Activated T-cell treated with anti-CD3 and anti-CD28 coated beads for 48 hours (primary cell): ENCODE measurements around the gene C16orf89.
A peak's percentile ranks its signal among the peaks of the same experiment; 100 is the strongest.
"Not testable (repeated sequence)": the region's sequence is repeated elsewhere in the genome, so short reads cannot be mapped to it uniquely, and the experiment has no call there.

Experiments used
- DNase-seq: peaks from one replicate; pipeline ENCODE4 v3.0.0-alpha.2; 2020; ENCODE audit warnings: low read depth

Gene C16orf89, protein sequence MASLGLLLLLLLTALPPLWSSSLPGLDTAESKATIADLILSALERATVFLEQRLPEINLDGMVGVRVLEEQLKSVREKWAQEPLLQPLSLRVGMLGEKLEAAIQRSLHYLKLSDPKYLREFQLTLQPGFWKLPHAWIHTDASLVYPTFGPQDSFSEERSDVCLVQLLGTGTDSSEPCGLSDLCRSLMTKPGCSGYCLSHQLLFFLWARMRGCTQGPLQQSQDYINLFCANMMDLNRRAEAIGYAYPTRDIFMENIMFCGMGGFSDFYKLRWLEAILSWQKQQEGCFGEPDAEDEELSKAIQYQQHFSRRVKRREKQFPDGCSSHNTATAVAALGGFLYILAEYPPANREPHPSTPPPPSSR

DNA sequence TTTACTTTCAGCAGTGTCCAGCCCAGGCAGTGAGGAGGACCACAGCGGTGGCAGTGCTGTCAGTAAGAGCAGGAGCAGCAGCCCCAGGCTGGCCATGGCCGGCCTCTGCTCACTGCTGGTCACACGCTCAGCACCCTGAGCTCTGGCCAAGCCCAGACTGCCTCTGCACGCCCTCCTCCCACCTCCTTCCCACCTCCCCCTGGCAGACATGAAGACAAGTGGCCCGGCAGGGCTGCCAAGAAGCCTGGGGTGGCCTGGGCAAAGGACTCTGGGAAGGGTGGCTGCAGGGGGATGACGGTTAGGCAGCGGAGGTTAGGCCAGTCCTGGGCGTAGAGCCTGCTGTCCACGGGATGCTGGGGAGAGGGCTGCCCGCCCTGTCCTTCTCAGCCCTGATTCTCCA lies at the start of gene C16orf89:
TSS of gene C16orf89 (minus strand) at position 144 of the 400 bp plus-strand sequence. CDS start at position 96, 48 bp downstream.
- no peak for DNase-seq

DNA sequence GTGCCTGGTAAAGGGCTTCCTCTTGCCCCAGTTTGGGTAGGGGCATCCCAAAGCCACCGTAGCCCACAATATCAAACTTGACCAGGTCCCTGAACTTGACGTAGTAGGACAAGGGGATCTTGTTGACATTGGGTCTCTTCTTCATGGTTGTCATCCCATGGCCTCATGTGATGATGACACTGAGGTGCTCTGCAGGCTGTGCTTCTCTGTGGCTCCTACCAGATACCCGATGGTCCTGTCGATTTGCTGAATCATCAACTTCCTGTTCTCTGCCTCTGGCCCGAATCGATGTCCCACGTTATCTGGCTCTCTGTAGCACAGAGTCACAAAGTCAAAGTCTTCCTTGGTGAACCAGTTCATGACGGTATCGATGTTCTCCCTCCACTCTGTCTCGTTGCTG lies 45.2 kb upstream of the C16orf89 start:
- DNase-seq: not testable (repeated sequence)

DNA sequence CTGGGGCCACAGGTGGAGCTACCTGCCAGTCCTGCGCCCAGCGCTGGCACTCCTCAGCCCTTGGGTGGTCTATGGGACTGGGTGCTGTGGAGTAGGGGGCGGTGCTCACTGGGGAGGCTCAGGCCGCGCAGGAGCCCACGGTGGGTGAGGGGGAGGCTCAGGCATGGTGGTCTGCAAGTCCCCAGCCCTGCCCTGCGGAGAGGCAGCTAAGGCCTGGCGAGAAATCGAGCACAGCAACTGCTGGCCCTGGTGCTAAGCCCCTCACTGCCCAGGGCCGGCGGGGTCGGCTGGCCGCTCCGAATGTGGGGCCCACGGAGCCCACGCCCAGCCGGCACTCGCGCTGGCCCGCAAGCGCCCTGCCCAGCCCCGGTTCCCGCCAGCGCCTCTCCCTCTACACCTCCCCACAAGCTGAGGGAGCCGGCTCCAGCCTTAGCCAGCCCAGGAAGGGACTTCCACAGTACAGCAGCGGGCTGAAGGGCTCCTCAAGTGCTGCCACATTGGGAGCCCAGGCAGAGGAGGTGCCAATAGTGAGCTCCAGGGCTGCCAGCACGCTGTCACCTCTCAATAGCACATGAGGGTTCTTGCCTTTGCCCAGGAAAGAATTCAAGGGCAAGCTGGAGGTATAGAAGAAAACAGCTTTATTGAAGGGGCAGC lies 42.9 kb upstream of the C16orf89 start:
- no peak for DNase-seq

DNA sequence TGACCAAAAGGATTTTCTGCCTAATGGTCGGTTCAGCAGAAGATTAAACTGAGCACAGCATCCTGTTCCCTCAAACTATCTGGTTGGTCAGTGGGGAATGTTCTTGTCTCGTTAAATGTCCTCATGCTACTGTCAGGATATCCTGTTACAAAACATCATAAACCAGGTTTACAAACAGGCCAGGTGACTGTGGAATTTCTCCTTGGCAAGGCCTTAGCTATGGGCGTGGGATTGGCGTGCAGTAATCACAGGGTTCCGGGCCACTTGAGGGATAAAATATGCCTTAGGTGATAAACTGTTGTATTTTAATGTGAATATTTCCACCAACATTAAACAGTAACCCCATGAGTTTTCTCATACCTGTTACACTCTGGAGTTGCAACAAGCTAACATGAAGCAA lies 39.3 kb upstream of the C16orf89 start:
- DNase-seq: not testable (repeated sequence)

DNA sequence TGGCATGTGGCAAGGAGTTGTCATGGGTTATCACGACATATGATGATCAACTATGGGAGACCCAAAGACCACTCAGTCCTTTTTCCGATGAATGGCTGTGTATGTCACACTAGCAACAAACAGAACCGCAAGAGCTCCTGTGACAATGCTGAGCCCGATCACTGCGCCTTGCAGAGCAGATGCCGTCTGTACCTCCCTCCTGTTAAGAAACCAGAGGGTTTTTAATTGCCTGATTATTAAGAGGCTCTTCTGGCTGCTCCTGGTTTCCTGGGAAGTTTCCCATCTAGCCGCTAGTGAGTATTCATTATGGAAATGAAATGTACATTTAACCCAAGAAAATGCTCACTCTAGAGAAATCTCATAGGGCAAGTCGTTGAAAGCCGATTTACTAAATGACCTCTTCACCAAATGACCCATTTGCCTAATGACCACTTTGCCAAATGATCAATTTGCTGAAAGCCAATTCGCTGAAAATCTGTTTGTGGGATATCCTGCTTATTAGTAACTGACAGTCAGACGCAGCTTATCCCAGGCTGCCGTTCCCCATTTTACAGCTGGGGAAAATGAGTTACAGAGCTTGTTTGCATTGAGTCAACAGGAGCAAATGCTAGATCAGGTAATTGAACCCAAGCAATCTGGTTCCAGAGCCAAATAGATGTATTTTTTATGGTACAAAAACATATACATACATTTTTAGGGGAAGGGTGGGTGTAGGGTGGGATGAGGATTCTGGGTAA lies 37.7 kb upstream of the C16orf89 start:
- not testable (repeated sequence) for DNase-seq

DNA sequence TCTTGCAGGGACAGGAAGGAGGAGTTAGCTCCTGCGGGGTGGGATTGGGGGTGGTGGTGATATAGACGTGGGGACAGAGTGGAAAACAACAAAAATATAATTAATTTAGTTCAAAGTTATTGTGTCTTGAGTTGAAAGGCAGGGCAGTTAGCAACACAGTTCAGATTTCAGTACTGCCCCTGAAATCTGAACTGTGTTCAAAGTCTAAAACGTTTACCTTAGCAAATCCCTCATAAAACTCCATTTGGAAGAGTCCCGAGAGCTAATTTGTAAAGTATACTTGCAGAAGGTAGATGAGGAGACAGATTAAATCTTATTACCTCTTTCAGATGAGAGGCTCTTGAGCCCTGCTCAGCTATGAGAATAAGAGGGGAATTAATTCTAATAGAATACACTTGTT lies 33.4 kb upstream of the C16orf89 start:
- not testable (repeated sequence) for DNase-seq

DNA sequence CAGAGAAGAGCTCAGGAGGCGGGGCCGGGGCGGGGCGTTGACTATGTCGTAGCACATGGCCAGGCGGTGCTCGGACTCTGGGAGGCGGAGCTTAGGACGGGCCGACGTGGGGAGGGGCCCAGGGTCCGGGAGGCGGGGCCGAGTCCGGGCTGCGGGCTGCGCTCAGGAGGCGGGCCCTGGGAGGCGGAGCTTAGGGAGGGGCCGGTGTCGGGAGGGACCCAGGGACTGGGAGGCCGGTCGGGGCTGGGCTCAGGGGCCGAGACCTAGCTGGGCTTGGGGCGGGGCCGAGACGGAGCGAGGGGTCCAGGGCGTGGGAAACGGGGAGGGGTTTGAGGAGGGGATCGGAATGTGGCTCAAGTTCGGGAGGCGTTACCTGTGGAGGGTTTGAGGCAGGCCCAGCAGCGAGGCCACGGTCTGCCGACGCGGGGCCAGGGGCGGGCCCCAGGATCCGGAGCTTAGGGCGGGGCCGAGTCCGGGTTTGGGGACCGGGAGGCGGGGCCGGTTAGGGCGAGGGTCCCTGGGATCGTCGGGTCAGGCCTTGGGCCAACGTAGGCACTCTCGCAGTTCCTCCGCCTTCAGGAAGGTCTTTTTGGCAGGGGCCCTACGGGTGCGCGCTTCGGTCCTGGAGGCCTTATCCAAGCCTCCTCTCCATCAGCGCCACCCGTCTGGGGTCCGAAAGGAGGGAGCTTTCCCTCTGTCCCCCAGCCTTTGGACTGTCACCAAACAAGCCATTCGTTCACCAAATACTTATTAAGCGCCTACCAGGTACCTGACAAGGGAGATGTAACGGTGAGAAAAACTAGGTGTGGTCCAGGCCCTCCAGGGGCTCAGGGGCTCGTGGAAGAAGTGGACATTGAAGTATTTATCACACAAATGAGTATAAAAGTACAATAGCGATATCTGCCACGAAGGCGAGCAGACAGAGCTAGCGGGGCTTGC lies 32.7 kb upstream of the C16orf89 start:
- peak; percentile 70 for DNase-seq

DNA sequence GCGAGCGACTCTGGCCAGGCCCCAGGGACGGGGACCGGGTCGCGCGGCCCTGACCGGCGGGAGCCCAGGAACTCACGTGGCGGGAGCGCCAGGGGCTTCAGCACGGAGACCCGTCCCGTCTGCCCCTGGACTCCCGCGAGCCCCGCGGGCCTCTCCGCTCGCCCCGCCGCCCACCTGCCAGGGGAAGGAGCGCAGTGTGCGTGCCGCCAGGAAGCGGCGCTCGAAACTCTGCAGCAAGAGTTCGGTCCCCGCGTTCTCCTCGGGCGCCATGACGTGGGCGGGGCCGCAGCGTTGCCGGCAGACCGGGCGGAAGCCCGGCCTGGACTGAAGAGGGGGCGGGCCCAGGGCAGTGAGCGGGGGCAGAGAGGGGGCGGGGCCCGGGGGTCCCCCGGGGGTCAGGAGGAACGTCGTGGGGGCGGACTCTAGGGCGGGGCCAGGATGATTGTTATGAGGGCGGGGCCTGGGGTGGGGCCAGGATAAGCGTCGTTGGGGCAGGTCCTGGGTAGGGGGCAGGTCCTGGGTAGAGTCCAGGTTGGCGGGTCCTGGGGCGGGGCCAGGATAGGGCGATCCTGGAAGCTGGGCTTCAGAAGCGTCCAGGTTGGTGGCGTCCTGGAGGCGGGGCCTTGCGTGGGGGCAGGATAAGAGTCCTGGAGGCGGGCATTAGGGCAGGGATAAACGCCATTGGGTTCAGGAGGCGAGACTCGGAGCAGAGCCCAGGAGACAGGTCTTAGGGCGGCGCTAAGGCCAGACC lies 31.9 kb upstream of the C16orf89 start, which contains the start of gene EEF2KMT:
TSS of gene EEF2KMT (minus strand) at position 326 of the 751 bp plus-strand sequence. CDS start at position 270, 56 bp downstream.
- DNase-seq: peak; percentile 91

DNA sequence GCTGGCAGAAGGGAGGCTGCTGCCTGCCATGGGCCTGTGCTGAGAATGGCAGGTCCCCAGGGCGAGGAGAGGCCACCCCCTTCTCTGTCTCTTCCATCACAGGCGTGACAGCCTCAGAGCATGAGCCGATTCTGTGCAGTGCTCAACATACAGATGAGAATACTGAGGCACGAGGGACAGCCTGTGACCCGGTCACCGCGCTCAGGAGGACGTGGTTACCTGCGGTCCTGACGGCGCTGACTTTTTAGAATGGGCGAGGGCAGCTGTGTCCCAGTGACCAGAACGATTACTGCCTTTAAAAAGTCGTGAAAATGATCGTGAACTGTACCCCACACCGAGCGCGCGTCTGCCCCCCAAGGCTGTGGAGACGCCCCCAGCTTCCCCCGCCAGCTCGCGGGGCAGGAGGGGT lies 31.3 kb upstream of the C16orf89 start:
- peak; percentile 17 for DNase-seq

DNA sequence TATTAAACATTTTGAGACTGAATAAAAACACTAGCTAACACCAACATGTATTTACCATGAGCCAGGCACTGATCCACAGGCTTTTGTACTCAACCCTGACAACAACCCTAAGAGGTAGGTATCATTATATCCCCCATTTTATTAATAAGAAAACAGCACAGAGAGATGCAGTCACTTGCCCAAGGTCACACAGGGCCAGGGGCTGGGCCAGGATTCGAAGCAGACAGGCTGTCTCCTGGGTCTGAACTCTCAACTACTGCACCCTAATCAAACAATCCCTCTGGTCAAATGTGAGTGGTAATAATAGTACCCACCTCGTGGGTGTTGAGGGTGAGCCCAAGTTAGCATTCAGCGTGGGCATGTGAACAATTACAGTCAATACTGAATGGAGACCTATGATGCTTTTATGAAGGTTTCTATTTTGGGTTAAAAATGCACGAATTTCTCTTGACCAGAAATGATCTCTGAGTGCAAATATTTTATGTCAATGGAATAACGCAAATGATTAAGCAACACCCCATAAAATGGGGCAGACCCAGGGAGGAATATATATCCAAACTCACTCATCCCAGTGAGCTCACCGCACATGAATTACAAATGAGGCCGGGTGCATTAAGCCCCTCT lies 30.8 kb upstream of the C16orf89 start:
- not testable (repeated sequence) for DNase-seq

DNA sequence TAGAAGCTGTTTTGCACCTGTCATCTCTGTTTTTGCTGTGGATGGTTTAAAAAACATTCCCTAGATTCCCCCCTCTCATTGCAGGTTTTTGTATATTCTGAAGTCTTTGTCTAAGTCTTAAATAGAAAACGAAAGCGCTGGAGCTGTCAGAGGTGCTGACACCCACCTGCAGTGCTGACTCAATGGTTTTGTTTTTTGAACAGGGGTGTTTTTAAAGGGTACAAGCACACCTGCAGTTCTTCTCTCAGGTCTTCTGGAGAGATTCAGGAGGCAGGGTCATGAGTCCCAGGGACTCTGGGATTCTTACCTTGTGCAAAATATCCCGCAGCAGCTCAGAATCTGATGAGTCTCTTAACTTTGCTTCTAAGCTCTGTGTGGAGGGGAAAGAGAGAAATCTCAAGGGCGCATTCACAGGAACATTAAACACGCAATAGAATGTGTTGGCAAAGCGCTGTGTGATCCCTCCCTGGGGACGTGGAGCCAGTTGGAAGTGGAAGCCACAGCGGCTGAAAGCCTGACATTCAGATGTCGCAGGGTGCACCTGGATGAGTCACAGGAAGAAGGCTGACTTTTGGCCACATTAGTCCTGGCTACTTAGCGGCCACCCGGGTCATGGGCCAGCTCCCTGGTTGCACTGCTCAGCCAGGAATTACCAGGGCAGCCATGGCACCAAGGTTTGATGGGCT lies 29.5 kb upstream of the C16orf89 start:
- DNase-seq: not testable (repeated sequence)

DNA sequence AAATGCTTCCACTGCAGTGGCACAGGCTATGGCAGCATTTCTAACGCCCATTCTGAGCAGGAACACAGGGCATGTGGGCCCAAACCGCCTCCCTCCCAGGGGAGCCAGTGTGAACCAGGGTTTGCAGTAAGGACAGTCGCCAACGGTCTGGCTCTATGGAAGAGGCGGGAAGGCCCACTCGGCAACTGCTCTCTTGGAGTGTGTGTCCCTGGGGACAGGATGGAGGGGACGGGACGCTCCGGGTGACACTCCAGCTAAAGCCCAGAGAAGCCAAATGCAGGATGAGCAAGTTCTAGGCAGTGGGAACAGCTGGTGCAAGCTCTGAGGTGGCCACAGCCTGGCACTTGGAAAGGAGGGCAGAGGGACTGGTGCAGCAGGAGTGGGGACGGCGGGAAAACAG lies 28.0 kb upstream of the C16orf89 start:
- DNase-seq: not testable (repeated sequence)

DNA sequence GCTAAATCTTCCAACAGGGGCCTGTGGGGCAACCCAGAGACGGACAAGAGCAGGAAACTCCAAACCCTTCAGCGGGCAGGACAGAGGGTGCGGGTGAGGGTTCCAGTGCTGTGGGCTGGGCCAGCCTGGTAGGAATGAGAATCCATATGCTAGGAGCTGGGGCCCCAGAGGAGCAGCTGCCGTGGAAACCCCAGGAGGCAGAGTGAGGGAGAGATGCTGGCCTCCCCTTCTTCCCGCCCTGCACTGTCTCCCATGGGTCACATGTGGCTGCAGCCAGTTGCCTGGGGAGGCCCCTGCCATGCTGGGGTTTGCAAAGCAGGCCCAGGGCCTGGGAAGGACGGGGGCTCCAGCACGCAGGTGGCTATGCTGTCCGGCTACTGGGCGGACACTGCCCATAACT lies 27.3 kb upstream of the C16orf89 start:
- DNase-seq: not testable (repeated sequence)

DNA sequence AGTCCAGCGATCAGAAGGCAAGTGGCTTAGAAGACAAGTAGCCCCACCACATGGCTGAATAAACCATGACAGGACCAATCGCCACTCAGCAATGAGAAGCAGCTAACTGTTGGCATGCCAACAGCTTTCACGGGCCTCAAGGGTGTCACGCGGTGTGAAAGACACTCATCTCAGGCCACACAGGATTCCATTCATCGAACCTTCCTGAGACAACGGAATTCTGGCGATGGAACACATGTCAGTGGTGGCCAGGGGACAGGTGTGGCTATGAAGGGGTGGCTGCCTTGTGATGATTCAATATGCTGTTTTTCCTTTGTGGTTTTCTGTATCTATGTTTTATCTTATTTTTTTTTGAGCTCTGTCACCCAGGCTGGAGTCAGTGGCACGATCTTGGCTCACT lies 24.8 kb upstream of the C16orf89 start:
- not testable (repeated sequence) for DNase-seq

DNA sequence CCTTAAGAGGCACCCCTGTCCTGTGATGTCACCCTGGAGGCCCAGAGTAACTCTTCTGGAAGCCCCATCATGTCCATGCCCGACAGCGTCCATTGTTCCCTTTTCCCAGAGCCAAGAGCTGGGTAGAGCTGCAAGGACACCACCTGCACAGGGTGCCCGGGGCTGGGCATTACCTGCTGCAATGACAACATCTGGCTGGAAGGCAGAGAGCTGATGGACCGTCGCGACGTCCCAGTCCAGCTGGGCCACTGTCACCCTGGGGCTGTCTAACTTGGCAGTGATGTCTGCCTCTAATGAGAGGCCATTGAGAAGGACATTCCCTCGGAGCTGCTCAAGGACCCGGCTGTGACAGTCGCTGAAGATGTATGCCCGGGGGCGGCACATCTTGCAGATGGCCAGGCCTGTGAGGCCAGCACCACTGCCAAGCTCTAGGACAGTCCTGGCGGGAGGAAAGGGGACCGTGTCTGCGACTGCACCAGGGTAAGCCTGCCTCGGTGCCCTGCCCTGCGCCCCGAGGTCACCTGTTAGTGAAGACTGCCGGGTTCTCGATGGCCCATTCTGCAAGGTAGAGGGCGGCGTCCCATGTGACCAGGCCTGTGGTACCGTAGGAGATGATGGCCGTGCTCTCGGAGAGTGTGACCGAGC lies 24.3 kb upstream of the C16orf89 start:
- not testable (repeated sequence) for DNase-seq

DNA sequence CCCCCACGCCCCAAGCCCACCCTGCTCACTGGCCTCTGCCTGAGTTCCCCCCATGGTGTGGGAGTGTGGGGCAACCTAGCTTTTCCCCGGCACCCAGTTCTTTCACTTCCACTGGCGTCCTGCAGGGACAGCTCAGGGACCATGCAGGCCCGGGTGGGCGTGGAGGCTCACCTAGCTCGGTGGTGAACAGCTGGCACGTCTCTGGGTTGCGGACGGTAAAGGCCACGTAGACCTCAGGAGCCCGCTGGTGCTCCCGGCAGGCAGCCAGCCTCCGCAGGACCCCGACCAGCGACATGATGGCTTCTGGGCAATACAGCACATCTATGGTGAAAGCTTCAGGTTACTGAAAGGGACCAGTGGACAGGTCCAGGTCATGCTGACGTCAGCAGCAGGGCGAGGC lies 23.2 kb upstream of the C16orf89 start:
- DNase-seq: not testable (repeated sequence)

DNA sequence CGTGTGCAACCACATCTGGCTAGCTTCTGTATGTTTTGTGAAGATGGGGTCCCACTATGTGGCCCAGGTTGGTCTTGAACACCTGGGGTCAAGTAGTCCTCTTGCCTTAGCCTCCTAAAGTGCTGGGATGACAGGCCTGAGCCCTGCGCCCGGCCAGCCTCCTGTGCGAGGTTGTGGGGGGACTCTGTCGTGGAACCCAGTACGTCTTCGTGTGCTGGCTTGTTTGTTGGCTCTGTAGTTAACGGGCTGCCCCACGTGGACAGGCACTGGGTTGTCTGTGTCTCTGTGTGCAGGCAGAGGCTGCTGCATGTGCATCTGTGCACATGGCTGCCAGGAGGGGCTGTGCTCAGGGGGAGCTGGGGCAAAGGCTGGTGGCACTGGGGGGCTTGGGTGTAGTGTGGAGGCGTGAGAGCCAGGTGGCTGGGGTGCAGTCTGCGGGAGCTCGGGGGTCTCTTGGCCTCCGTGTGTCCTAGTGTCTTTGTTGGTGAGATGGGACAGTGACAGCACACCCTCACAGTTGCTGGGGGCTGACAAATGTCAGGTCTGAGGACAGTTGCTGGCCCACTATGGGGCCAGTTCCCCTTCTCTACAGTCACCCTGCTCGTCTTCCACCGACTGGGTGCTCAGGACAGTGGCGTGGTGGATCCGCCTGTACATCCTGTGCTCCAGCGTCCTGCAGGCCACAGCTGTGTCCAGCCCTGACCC lies 22.5 kb upstream of the C16orf89 start:
- DNase-seq: not testable (repeated sequence)

DNA sequence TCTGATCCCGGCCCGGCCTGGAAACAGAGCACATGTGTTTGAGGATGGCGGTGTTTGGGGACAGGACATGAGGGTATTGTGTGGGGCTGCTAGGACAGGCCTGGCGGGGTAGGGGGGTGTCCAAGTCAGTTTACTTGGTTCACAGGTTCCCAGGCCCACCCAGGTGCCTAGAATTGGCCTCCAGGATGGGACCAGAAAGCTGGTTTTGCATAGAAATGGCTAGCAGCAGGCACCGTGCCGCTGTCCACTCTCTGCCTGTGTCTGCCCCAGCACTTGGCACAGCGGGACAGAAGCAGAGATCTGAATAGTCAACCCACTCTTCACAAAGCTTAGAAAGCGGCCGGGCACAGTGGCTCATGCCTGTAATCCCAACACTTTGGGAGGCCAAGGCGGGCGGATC lies 20.0 kb upstream of the C16orf89 start:
- DNase-seq: not testable (repeated sequence)
